IMR-90 (cell line): Measurements from ENCODE around the gene GLIS1.

Experiments
- CTCF ChIP-seq: conservative IDR thresholded peaks from 2 replicates; pipeline ENCODE4 v1.5.1; 2012; ENCODE audit warnings: mild to moderate bottlenecking, low read depth, low read length, improper control_type of control experiment
- RAD21 ChIP-seq: IDR thresholded peaks from 2 replicates; pipeline ENCODE4 v1.6.1; 2012; ENCODE audit warnings: low read length, improper control_type of control experiment

- TF ChIP-seq CTCF (no peak), RAD21 (no peak)
These were observed 277.5 kb downstream of the GLIS1 start for GRCh38 chr1:53461323-53462044.
